IMR-90 (cell line): ENCODE results near the gene ST3GAL4.

Experiments used
- POLR2A ChIP-seq: IDR thresholded peaks from 2 replicates; pipeline ENCODE4 v1.6.1; 2012; ENCODE audit warnings: mild to moderate bottlenecking, low read depth, low read length
- RAD21 ChIP-seq: IDR thresholded peaks from 2 replicates; pipeline ENCODE4 v1.6.1; 2012; ENCODE audit warnings: low read length, improper control_type of control experiment
- TF ChIP-seq, protein P1 (sequence below): conservative IDR thresholded peaks from 2 replicates; pipeline ENCODE4 v1.5.1; 2012; ENCODE audit warnings: mild to moderate bottlenecking, low read depth, low read length, improper control_type of control experiment

DNA sequence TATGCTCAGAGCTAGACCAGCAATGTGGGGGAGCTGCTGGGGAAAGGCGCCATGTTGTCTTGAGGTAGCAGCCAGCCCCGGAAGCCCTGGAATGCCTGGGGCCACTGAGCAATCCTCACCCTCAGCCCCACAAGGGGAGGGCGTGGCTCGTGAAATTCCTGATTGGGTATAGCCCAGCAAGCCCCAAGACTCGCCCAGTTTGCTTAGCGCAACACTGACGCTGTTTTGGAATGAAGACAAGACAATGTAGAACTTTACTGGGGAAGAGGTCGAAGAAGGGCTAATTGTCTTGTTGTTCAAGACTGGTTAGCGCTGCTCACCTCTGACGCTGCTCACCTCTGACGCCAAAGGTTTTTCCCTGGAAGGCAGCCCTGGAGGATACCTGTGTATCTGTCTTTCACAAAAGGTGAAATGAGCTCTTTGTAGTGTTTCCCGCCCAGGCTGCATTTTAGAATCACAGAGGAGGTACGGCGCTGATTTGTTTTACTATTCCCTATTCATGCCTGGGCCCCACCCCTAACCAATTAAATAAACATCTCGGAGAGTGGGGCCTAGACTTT lies 47.6 kb downstream of the ST3GAL4 start:
- TF ChIP-seq, protein P1, sequence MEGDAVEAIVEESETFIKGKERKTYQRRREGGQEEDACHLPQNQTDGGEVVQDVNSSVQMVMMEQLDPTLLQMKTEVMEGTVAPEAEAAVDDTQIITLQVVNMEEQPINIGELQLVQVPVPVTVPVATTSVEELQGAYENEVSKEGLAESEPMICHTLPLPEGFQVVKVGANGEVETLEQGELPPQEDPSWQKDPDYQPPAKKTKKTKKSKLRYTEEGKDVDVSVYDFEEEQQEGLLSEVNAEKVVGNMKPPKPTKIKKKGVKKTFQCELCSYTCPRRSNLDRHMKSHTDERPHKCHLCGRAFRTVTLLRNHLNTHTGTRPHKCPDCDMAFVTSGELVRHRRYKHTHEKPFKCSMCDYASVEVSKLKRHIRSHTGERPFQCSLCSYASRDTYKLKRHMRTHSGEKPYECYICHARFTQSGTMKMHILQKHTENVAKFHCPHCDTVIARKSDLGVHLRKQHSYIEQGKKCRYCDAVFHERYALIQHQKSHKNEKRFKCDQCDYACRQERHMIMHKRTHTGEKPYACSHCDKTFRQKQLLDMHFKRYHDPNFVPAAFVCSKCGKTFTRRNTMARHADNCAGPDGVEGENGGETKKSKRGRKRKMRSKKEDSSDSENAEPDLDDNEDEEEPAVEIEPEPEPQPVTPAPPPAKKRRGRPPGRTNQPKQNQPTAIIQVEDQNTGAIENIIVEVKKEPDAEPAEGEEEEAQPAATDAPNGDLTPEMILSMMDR = no peak
- no peak for TF ChIP-seq POLR2A
- no peak for TF ChIP-seq RAD21
